ENCODE results near the gene PITX2. TPM values are rescaled to one million over a fixed set of nuclear protein-coding genes. Genes with fewer than 3 reads are reported as not detected.
A peak's percentile ranks its signal among the peaks of the same experiment; 100 is the strongest.

PITX2 gene
- total RNA-seq, 5 donors from 2014 or later (not counting 1 experiment from before 2014, with no cell fraction given): not detected

DNA sequence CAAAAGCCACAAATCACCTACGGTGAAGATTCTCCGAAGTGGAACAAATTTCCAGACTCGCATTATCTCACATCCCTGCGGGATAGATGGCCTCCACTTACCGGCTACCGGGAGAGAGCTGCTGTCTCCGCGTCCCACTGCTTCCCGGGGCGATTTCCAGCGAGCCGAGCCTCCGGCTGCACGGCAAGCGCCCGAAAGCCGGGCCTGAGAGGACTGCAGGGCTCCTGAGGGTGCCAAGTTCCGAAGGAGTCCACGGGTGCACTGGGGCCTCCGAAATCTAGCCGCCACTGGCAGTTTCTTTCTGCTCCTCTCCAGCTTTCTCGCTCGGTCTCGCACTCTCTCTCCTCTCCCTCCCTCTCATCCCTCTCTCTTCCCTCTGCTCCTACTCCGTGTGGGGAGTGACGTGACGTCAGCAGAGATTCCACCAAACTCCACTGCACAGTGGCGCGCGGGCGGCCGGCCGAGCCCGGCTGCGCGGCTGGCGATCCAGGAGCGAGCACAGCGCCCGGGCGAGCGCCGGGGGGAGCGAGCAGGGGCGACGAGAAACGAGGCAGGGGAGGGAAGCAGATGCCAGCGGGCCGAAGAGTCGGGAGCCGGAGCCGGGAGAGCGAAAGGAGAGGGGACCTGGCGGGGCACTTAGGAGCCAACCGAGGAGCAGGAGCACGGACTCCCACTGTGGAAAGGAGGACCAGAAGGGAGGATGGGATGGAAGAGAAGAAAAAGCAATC, 14.0 kb upstream of the PITX2 start:
- Mint-ChIP-seq H3K4me1 (peaks cover 4 to 10% (median 8%) of the 10 kb centered on the region in 3 donors), H3K4me3 (peak overlapping the region in 1 of 3 donors; percentile 11), H3K27ac (no peak overlapping the region), H3K36me3 (peaks cover 7% of the 10 kb centered on the region), H3K27me3 (peaks cover 72 to 84% of the 10 kb centered on the region in 2 donors), H3K9me3 (peaks cover 0 to 10% (median 3%) of the 10 kb centered on the region in 3 donors)
- Histone ChIP-seq H3K4me1 (ENCODE audit: control insufficient read depth in 1 of 2, extremely low read depth in 1 of 2, insufficient read depth in 2 of 2, low read length in 2 of 2) (peaks cover 0 to 12% of the 10 kb centered on the region in 2 experiments), H3K27ac (ENCODE audit: low read length) (no peak overlapping the region), H3K27me3 (replicated peaks in 1 of 2; ENCODE audit: control insufficient read depth in 2 of 2, extremely low read depth in 1 of 2, insufficient read depth in 2 of 2, low read length in 1 of 2) (peaks cover 21 to 63% of the 10 kb centered on the region in 2 experiments), H3K4me3 (ENCODE audit: control insufficient read depth in 1 of 2, extremely low read depth in 1 of 2, low read length in 1 of 2) (no peak overlapping the region), H3K36me3 (ENCODE audit: control insufficient read depth in 2 of 2, extremely low read depth in 1 of 2, insufficient read depth in 1 of 2, low read length in 1 of 2) (no peaks in the 10 kb centered on the region), H3K9me3 (no peaks in the 10 kb centered on the region)
- CTCF ChIA-PET: no interaction called here
- ATAC-seq (replicated peaks in 1 of 4) (no peak), DNase-seq (no peak)
- WGBS (ENCODE audit: insufficient coverage): 9% methylated on average over 53 of the region's 56 CpGs
- POLR2A ChIA-PET: no interaction called here

DNA sequence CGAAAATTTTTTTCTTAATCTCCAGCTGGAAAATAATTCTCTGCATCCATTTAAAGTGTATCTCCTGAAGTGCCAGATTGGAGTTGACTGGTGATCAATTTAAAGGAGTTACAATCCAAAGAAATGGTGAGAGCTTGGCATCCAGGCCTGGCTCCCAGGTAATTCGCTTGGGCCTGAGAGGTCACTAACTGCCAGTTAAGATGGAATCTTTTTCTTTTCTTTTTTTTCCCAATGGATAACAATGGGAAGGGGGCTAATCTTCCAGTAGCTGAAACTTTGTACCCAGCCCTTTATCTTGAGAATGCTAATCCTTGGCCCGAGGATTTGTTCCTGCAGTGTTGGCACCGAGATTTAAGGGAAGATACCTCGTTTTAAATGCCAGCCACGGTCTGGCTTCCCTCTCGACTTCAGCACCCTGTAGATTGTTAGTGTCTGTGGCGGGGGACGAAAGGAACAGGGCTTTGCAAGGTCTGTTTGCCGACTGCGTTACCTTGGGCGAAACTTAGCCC, 13.3 kb upstream of the PITX2 start:
- Mint-ChIP-seq H3K4me3 (no peak overlapping the region), H3K27me3 (peaks cover 70 to 84% of the 10 kb centered on the region in 2 donors)
- H3K27me3 ChIP-seq (replicated peaks in 1 of 2; ENCODE audit: control insufficient read depth in 2 of 2, extremely low read depth in 1 of 2, insufficient read depth in 2 of 2, low read length in 1 of 2): peaks cover 19 to 64% of the 10 kb centered on the region in 2 experiments

DNA sequence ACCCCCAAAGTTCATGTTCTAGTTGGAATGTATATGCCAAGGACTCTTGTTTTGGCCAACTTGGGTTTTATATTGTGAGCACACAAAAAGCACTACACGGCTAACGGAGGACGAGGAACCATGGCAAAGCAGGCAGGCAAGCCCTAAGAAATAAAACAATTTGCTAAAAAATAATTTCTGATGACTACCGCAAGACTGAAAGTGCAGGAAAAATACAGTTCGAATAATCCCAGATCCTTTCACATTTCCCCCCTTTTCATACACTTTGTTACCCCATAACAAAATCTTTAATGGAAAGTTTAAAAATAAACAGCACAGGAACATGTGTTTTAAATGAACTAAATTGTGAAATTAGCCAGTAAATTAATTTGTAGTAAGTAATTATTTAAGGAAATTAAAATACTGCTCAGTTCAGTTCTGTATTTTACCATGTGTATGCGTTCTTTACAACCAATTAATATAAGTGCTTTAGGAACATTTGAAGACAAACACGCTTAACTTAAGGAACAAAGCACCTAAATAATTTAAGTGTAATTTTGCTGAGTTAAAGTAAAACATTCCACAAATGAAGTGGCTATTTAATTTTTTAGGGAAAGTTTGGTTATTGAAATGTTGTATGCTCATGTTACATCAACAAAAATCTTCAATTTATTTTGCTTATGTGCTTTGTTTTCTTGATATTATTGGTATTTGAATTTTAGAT, 12.4 kb upstream of the PITX2 start:
- no peak overlapping the region for H3K4me3 Mint-ChIP-seq
- H3K9me3 Mint-ChIP-seq: peaks cover 0 to 10% (median 3%) of the 10 kb centered on the region in 3 donors
- Histone ChIP-seq H3K9me3 (no peaks in the 10 kb centered on the region), H3K36me3 (ENCODE audit: control insufficient read depth in 2 of 2, extremely low read depth in 1 of 2, insufficient read depth in 1 of 2, low read length in 1 of 2) (no peaks in the 10 kb centered on the region), H3K27me3 (replicated peaks in 1 of 2; ENCODE audit: control insufficient read depth in 2 of 2, extremely low read depth in 1 of 2, insufficient read depth in 2 of 2, low read length in 1 of 2) (peaks cover 23 to 67% of the 10 kb centered on the region in 2 experiments), H3K4me1 (ENCODE audit: control insufficient read depth in 1 of 2, extremely low read depth in 1 of 2, insufficient read depth in 2 of 2, low read length in 2 of 2) (peaks cover 0 to 17% of the 10 kb centered on the region in 2 experiments), H3K27ac (ENCODE audit: low read length) (no peak overlapping the region), H3K4me3 (ENCODE audit: control insufficient read depth in 1 of 2, extremely low read depth in 1 of 2, low read length in 1 of 2) (no peak overlapping the region)
- peaks cover 69 to 84% of the 10 kb centered on the region in 2 donors for H3K27me3 Mint-ChIP-seq
- ChIA-PET POLR2A (no interaction called here), CTCF (no interaction called here)
- WGBS (ENCODE audit: insufficient coverage): no CpG with 5 or more reads among the region's 7 CpGs
- peaks cover 10% of the 10 kb centered on the region for H3K36me3 Mint-ChIP-seq
- peaks cover 14 to 22% (median 18%) of the 10 kb centered on the region in 3 donors for H3K4me1 Mint-ChIP-seq
- no peak for DNase-seq
- no peak for ATAC-seq (replicated peaks in 1 of 4)
- no peak overlapping the region for H3K27ac Mint-ChIP-seq

More for the DNA sequence above, 13.3 kb upstream of the PITX2 start:
- no peak overlapping the region for H3K27ac Mint-ChIP-seq
- peaks cover 9 to 15% (median 12%) of the 10 kb centered on the region in 3 donors for H3K4me1 Mint-ChIP-seq
- peaks cover 0 to 10% (median 3%) of the 10 kb centered on the region in 3 donors for H3K9me3 Mint-ChIP-seq
- no peaks in the 10 kb centered on the region for H3K36me3 ChIP-seq (ENCODE audit: control insufficient read depth in 2 of 2, extremely low read depth in 1 of 2, insufficient read depth in 1 of 2, low read length in 1 of 2)
- DNase-seq (no peak), ATAC-seq (replicated peaks in 1 of 4) (no peak)
- H3K27ac ChIP-seq (ENCODE audit: low read length): no peak overlapping the region
- no peak overlapping the region for H3K4me3 ChIP-seq (ENCODE audit: control insufficient read depth in 1 of 2, extremely low read depth in 1 of 2, low read length in 1 of 2)
- no peaks in the 10 kb centered on the region for H3K9me3 ChIP-seq
- ChIA-PET POLR2A (no interaction called here), CTCF (no interaction called here)
- peaks cover 0 to 17% of the 10 kb centered on the region in 2 experiments for H3K4me1 ChIP-seq (ENCODE audit: control insufficient read depth in 1 of 2, extremely low read depth in 1 of 2, insufficient read depth in 2 of 2, low read length in 2 of 2)
- H3K36me3 Mint-ChIP-seq: peaks cover 7% of the 10 kb centered on the region
- WGBS (ENCODE audit: insufficient coverage): 11% methylated on average over 3 of the region's 12 CpGs

DNA sequence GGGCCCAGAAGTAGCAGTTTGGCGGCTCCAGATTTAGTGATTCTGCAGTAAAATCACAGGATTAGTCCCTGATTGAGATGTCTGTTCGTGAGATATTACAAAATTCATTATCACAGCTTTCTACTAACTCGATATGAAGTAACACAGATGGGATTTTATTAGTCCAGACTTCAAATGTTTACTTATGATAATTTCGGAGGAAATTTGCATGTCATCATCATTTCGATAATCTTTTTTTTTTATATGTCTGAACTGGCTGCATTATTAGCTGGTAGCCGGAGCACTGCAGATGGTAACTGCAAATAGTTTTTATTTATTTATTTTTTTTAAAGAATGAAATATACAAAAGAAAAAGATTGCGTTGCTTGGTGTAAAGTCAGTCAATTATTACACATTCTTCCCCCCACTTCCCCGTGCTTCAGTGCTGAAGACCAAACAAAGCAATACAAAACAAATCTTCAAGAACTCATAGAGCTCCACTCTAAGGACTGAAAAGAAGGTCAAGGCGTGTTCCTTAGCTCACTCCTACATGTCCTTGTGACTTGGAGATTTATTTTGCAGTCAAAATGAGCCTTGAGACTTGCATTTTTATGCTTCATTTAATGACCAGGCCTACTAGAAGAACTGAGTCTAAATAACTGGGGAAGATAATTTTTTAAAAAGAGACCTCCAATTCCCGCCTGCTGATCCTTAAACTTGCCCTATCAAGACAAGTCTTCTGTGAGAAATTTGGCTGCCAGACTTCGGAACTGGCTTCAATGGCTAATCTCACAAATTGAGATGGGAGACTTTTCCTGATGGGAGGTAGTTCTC, 11.7 kb upstream of the PITX2 start:
- H3K9me3 Mint-ChIP-seq: peaks cover 0 to 10% (median 3%) of the 10 kb centered on the region in 3 donors

DNA sequence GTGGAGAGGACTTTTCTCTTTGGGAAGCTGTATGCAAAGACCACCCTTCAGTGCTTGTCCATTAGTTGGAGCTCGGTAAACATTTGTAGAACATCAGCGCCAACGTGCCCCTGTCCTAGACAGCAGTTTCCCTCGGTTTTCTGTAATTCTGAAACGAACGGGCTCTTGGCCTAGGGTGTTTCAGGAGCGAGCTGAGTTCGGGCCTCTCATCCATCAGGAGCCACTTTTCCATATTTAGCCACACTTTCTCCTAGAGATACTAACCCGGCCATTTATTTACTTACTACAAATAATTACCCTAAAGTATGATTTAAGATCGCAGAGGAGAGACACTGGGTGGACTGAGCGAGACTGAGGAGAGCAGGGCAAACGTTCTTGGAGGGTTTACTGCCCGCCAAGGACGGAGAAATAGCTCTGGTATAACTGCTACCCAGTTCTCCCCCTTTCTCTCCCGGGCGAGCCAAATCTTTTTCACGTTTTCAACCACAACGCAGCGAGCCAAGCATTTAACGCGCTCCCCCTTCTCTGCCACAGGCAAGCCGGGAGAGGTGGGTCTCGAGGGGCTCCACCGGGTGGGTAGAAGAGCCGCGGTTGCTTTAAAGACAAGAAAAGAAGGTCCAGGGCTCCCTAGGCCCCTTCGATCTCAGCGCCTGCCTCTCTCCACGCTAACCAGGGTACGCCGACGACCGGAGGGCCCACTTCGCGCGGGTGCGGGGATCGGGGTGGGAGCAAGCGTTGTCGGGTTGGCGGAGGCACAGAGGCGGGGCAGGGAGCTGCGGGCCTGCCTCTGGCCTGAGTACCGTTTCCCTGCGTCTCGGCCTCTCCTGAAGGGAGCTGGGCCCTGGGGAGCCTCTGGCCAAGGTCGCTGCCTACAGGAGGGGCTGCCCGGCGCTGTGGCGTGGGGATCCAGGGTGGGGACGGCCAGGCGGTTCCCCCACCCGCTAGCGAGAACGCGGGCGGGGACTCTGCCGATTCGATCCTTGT, 10.8 kb upstream of the PITX2 start:
- no peak overlapping the region for H3K4me3 ChIP-seq (ENCODE audit: control insufficient read depth in 1 of 2, extremely low read depth in 1 of 2, low read length in 1 of 2)
- Mint-ChIP-seq H3K36me3 (peaks cover 13% of the 10 kb centered on the region), H3K4me3 (peak overlapping the region in 1 of 3 donors; percentile 16), H3K27ac (no peak overlapping the region), H3K27me3 (peaks cover 64 to 79% of the 10 kb centered on the region in 2 donors), H3K9me3 (peaks cover 0 to 10% (median 3%) of the 10 kb centered on the region in 3 donors), H3K4me1 (peaks cover 15 to 23% (median 22%) of the 10 kb centered on the region in 3 donors)
- H3K9me3 ChIP-seq: no peaks in the 10 kb centered on the region
- WGBS (ENCODE audit: insufficient coverage): 13% methylated on average over 53 of the region's 59 CpGs
- ChIA-PET POLR2A (no interaction called here), CTCF (no interaction called here)
- H3K27ac ChIP-seq (ENCODE audit: low read length): no peak overlapping the region
- ATAC-seq (replicated peaks in 1 of 4): no peak
- DNase-seq: no peak
- H3K27me3 ChIP-seq (replicated peaks in 1 of 2; ENCODE audit: control insufficient read depth in 2 of 2, extremely low read depth in 1 of 2, insufficient read depth in 2 of 2, low read length in 1 of 2): peaks cover 23 to 72% of the 10 kb centered on the region in 2 experiments
- H3K4me1 ChIP-seq (ENCODE audit: control insufficient read depth in 1 of 2, extremely low read depth in 1 of 2, insufficient read depth in 2 of 2, low read length in 2 of 2): peaks cover 0 to 17% of the 10 kb centered on the region in 2 experiments
- no peaks in the 10 kb centered on the region for H3K36me3 ChIP-seq (ENCODE audit: control insufficient read depth in 2 of 2, extremely low read depth in 1 of 2, insufficient read depth in 1 of 2, low read length in 1 of 2)

More for the DNA sequence above, 11.7 kb upstream of the PITX2 start:
- peaks cover 10% of the 10 kb centered on the region for H3K36me3 Mint-ChIP-seq
- Histone ChIP-seq H3K27ac (ENCODE audit: low read length) (no peak overlapping the region), H3K9me3 (no peaks in the 10 kb centered on the region), H3K4me3 (ENCODE audit: control insufficient read depth in 1 of 2, extremely low read depth in 1 of 2, low read length in 1 of 2) (no peak overlapping the region), H3K4me1 (ENCODE audit: control insufficient read depth in 1 of 2, extremely low read depth in 1 of 2, insufficient read depth in 2 of 2, low read length in 2 of 2) (peaks cover 0 to 17% of the 10 kb centered on the region in 2 experiments), H3K27me3 (replicated peaks in 1 of 2; ENCODE audit: control insufficient read depth in 2 of 2, extremely low read depth in 1 of 2, insufficient read depth in 2 of 2, low read length in 1 of 2) (peaks cover 23 to 70% of the 10 kb centered on the region in 2 experiments), H3K36me3 (ENCODE audit: control insufficient read depth in 2 of 2, extremely low read depth in 1 of 2, insufficient read depth in 1 of 2, low read length in 1 of 2) (no peaks in the 10 kb centered on the region)
- no peak for ATAC-seq (replicated peaks in 1 of 4)
- H3K27ac Mint-ChIP-seq: no peak overlapping the region
- no peak for DNase-seq
- 0% methylated on average over 1 of the region's 11 CpGs for WGBS (ENCODE audit: insufficient coverage)
- H3K4me3 Mint-ChIP-seq: no peak overlapping the region
- peaks cover 14 to 22% (median 18%) of the 10 kb centered on the region in 3 donors for H3K4me1 Mint-ChIP-seq
- CTCF ChIA-PET: no interaction called here
- peaks cover 68 to 83% of the 10 kb centered on the region in 2 donors for H3K27me3 Mint-ChIP-seq
- POLR2A ChIA-PET: no interaction called here
